ENCODE data around the gene RAI14. TPM values are rescaled to one million over a fixed set of nuclear protein-coding genes. Genes with fewer than 3 reads are reported as not detected.

RAI14 gene
- total RNA-seq, 1 experiment from 2014 or later = 23.6 TPM

GRCh38 chr5:34831303-34831702 lies 175.2 kb downstream of the RAI14 start:
- no peak for TF ChIP-seq EZH2 (IDR thresholded peaks at IDR 0.05; ENCODE audit: borderline replicate concordance, low read depth, low read length, poor library complexity, severe bottlenecking)
- TF ChIP-seq CTCF (conservative IDR thresholded peaks at IDR 0.05; ENCODE audit: low read depth, low read length) = no peak
- CTCF ChIA-PET = no interaction called here
- no peaks in the 10 kb centered on the region for H3K27me3 ChIP-seq (replicated peaks; ENCODE audit: insufficient read depth, low read depth, low read length, poor library complexity)

GRCh38 chr5:34832568-34832967 lies 176.4 kb downstream of the RAI14 start:
- H3K36me3 ChIP-seq (ENCODE audit: insufficient read depth, low read length, poor library complexity, severe bottlenecking) = no peaks in the 10 kb centered on the region
- H3K27ac ChIP-seq (ENCODE audit: low read depth, low read length, poor library complexity, severe bottlenecking) = no peak overlapping the region
- H3K4me1 ChIP-seq (ENCODE audit: insufficient read depth, low read length, poor library complexity, severe bottlenecking) = no peaks in the 10 kb centered on the region
- DNase-seq (ENCODE audit: low spot score) = no peak
- TF ChIP-seq CTCF (conservative IDR thresholded peaks at IDR 0.05; ENCODE audit: low read depth, low read length) (no peak), EZH2 (IDR thresholded peaks at IDR 0.05; ENCODE audit: borderline replicate concordance, low read depth, low read length, poor library complexity, severe bottlenecking) (no peak)
- ChIA-PET POLR2A (ENCODE audit: low non-redundant PET) (no interaction called here), CTCF (no interaction called here)
- H3K4me3 ChIP-seq (ENCODE audit: low read depth, low read length, poor library complexity, severe bottlenecking) = no peak overlapping the region
- no peaks in the 10 kb centered on the region for H3K9me3 ChIP-seq (ENCODE audit: low read depth, low read length, poor library complexity, severe bottlenecking)
- intact Hi-C loops (cut with micrococcal nuclease; ENCODE audit: unreplicated experiment) = no loop called here
- BruUV-seq (replicated peaks) = no TSS peak
- H3K27me3 ChIP-seq (replicated peaks; ENCODE audit: insufficient read depth, low read depth, low read length, poor library complexity) = no peaks in the 10 kb centered on the region

More at GRCh38 chr5:34831303-34831702, 175.2 kb downstream of the RAI14 start:
- no TSS peak for BruUV-seq (replicated peaks)
- Histone ChIP-seq H3K4me1 (ENCODE audit: insufficient read depth, low read length, poor library complexity, severe bottlenecking) (no peaks in the 10 kb centered on the region), H3K36me3 (ENCODE audit: insufficient read depth, low read length, poor library complexity, severe bottlenecking) (no peaks in the 10 kb centered on the region), H3K27ac (ENCODE audit: low read depth, low read length, poor library complexity, severe bottlenecking) (no peak overlapping the region), H3K9me3 (ENCODE audit: low read depth, low read length, poor library complexity, severe bottlenecking) (no peaks in the 10 kb centered on the region), H3K4me3 (ENCODE audit: low read depth, low read length, poor library complexity, severe bottlenecking) (no peak overlapping the region)
- POLR2A ChIA-PET (ENCODE audit: low non-redundant PET) = no interaction called here
- DNase-seq (ENCODE audit: low spot score) = no peak
- intact Hi-C loops (cut with micrococcal nuclease; ENCODE audit: unreplicated experiment) = no loop called here

- Histone ChIP-seq H3K27ac (ENCODE audit: low read depth, low read length, poor library complexity, severe bottlenecking) (no peak overlapping the region), H3K4me3 (ENCODE audit: low read depth, low read length, poor library complexity, severe bottlenecking) (no peak overlapping the region), H3K9me3 (ENCODE audit: low read depth, low read length, poor library complexity, severe bottlenecking) (no peaks in the 10 kb centered on the region), H3K36me3 (ENCODE audit: insufficient read depth, low read length, poor library complexity, severe bottlenecking) (no peaks in the 10 kb centered on the region), H3K4me1 (ENCODE audit: insufficient read depth, low read length, poor library complexity, severe bottlenecking) (no peaks in the 10 kb centered on the region), H3K27me3 (replicated peaks; ENCODE audit: insufficient read depth, low read depth, low read length, poor library complexity) (no peaks in the 10 kb centered on the region)
- no peak for TF ChIP-seq CTCF (conservative IDR thresholded peaks at IDR 0.05; ENCODE audit: low read depth, low read length)
- no peak for TF ChIP-seq EZH2 (IDR thresholded peaks at IDR 0.05; ENCODE audit: borderline replicate concordance, low read depth, low read length, poor library complexity, severe bottlenecking)
- intact Hi-C loops (cut with micrococcal nuclease; ENCODE audit: unreplicated experiment) = no loop called here
- DNase-seq (ENCODE audit: low spot score) = no peak
- BruUV-seq (replicated peaks) = no TSS peak
- ChIA-PET CTCF (no interaction called here), POLR2A (ENCODE audit: low non-redundant PET) (no interaction called here)
These were observed 177.0 kb downstream of the RAI14 start for GRCh38 chr5:34833090-34833489.

Data from A673 (cell line).